ENCODE measurements around the gene GRHL1.

GRCh38 chr2:9946076-9946475 is 5.4 kb upstream of the GRHL1 start:
- no peak for TF ChIP-seq CTCF (IDR thresholded peaks at IDR 0.05)
- no peak for TF ChIP-seq POLR2A (IDR thresholded peaks at IDR 0.05)
